ENCODE measurements around the gene GPX1. TPM values are rescaled to one million over a fixed set of nuclear protein-coding genes. Genes with fewer than 3 reads are reported as not detected.

GPX1 gene
- total and polyA plus RNA-seq, 2 of the 8 experiments (the other 6 are each of a cell fraction or from before 2014, with no cell fraction given), result 250 to 757 TPM

DNA sequence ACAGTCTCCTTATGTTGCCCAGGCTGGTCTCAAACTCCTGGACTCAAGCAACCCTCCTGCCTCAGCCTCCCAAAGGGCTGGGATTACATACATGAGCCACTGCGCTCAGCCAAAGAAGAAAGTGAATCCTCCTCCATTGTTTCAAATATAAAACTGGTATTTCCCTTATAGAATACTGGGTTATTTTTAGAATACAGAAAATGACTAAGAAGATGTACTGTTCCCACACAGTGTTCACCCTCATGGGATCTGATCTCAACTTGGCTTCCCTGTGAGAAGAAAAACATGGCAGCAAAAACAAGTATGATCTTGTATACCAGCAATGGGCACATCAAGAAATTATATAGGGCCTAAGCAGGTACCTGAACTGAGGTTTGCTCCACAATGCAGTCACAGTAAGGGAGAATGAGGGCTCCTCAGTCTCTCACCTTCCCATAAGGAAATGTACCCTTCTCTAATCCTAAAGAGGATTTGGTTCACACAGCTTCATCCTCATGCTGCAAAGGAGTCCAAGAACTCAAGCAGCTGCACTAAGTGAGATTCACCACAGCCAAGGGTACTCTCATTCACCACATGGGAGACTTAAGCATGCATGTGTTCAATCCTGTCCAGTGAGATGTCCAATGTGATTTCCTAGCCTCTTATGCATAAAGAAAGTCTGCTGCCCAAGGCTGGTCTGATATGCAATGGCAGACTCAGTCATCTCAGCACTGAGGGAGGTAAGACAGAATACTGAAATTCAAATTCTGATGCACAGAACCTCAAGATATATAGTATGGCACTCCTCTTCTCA is 44.1 kb downstream of the GPX1 start:
- H3K23me2 ChIP-seq (ENCODE audit: low read depth, low read length), result no peaks in the 10 kb centered on the region
- FAIRE-seq (no peak), DNase-seq (ENCODE audit: low read depth in 1 of 2, low spot score in 2 of 2) (no peak)
- no peak overlapping the region for H4K91ac ChIP-seq (replicated peaks; ENCODE audit: insufficient read length, low read length)
- H4K5ac ChIP-seq (ENCODE audit: insufficient read length, low read depth, low read length), result no peak overlapping the region
- no peak overlapping the region for H2BK15ac ChIP-seq (ENCODE audit: low read length)
- H3K4me3 ChIP-seq (ENCODE audit: extremely low read depth in 1 of 4, insufficient read depth in 2 of 4, low read depth in 3 of 4, low read length in 4 of 4), result no peak overlapping the region
- no peaks in the 10 kb centered on the region for H3K27me3 ChIP-seq (replicated peaks in 1 of 4; ENCODE audit: control insufficient read depth in 3 of 4, extremely low read depth in 1 of 4, insufficient read depth in 3 of 4, low read length in 3 of 4)
- 100% methylated on average over 1 of the region's 1 CpG; no CpG with 5 or more reads in 1 of the 2 experiments for WGBS, 2 experiments (ENCODE audit: extremely low coverage in 1 of 2, insufficient coverage in 1 of 2, insufficient read length in 1 of 2, insufficient replicate concordance in 2 of 2, low coverage in 1 of 2, low lambda C conversion rate in 2 of 2, missing lambda C conversion rate in 1 of 2)
- TF ChIP-seq NANOG (IDR thresholded peaks at IDR 0.05; ENCODE audit: insufficient read depth, low read depth, low read length, poor library complexity, severe bottlenecking), result no peak
- no peak for TF ChIP-seq TCF12 (IDR thresholded peaks at IDR 0.05; ENCODE audit: low read depth, low read length)
- TF ChIP-seq PHF8 (conservative IDR thresholded peaks at IDR 0.05; ENCODE audit: low read depth, low read length), result no peak
- TF ChIP-seq KDM4A (IDR thresholded peaks at IDR 0.05; ENCODE audit: low read depth, low read length, severe bottlenecking), result no peak
- no peak for TF ChIP-seq POU5F1 (IDR thresholded peaks at IDR 0.05; ENCODE audit: low read depth, low read length)
- no peak for TF ChIP-seq CTCF (IDR thresholded peaks at IDR 0.05; ENCODE audit: control extremely low read depth in 1 of 3, insufficient read depth in 1 of 3, low read depth in 1 of 3, low read length in 3 of 3)
- no peak overlapping the region for H2BK5ac ChIP-seq (ENCODE audit: low read depth, low read length)
- no peak overlapping the region for H2BK20ac ChIP-seq (ENCODE audit: low read length)
- H3K79me1 ChIP-seq (ENCODE audit: low read depth, low read length), result no peaks in the 10 kb centered on the region
- no peak overlapping the region for H3K27ac ChIP-seq (ENCODE audit: low read depth, low read length)
- H3K56ac ChIP-seq (replicated peaks; ENCODE audit: insufficient read length, low read depth, low read length), result no peak overlapping the region
- no peak overlapping the region for H3K23ac ChIP-seq (ENCODE audit: insufficient read length)
- no peaks in the 10 kb centered on the region for H3K79me2 ChIP-seq (ENCODE audit: control insufficient read depth in 1 of 2, insufficient read depth in 2 of 2, low read length in 2 of 2)
- no peak overlapping the region for H3K9ac ChIP-seq (replicated peaks in 1 of 4; ENCODE audit: extremely low read depth in 1 of 4, low read depth in 3 of 4, low read length in 3 of 4)
- no peak overlapping the region for H3K4ac ChIP-seq (replicated peaks; ENCODE audit: insufficient read length, low read depth, low read length)
- H2BK120ac ChIP-seq (replicated peaks; ENCODE audit: low read depth, low read length), result no peak overlapping the region
- no peaks in the 10 kb centered on the region for H3K9me3 ChIP-seq (ENCODE audit: insufficient read depth in 2 of 2, low read depth in 1 of 2, low read length in 1 of 2)
- no peak overlapping the region for H3K4me2 ChIP-seq (ENCODE audit: insufficient read depth in 1 of 2, low read depth in 2 of 2, low read length in 2 of 2)
- H2BK12ac ChIP-seq (ENCODE audit: low read depth, low read length), result no peak overlapping the region
- H4K8ac ChIP-seq (ENCODE audit: extremely low read depth, insufficient read depth, low read length), result no peak overlapping the region
- H2AK5ac ChIP-seq (ENCODE audit: low read depth, low read length), result no peak overlapping the region
- H3K18ac ChIP-seq (ENCODE audit: extremely low read depth, low read length), result no peak overlapping the region
- H3K4me1 ChIP-seq (replicated peaks in 1 of 4; ENCODE audit: control insufficient read depth in 3 of 4, insufficient read depth in 4 of 4, low read length in 3 of 4), result no peaks in the 10 kb centered on the region
- H3K14ac ChIP-seq (ENCODE audit: insufficient read length), result no peak overlapping the region
- POLR2A ChIA-PET (ENCODE audit: partially characterized antibody), result interaction anchor here (0.9 to 1.0 kb wide), 2 partner anchors 107 to 141 kb away, joined by 3 to 5 read pairs; no protein-coding TSS in a partner anchor
- no peak overlapping the region for H2AFZ ChIP-seq (ENCODE audit: low read length)
- CTCF ChIA-PET (ENCODE audit: partially characterized antibody), result interaction anchor here (0.7 to 1.4 kb wide), 2 partner anchors 11 to 13 kb away, joined by 3 read pairs; no protein-coding TSS in a partner anchor
- H4K20me1 ChIP-seq (replicated peaks in 1 of 2; ENCODE audit: control insufficient read depth in 1 of 2, insufficient read depth in 2 of 2, low read length in 2 of 2), result no peaks in the 10 kb centered on the region
- H3K36me3 ChIP-seq (ENCODE audit: control insufficient read depth in 2 of 4, insufficient read depth in 4 of 4, low read length in 3 of 4), result peaks cover 4 to 13% (median 10%) of the 10 kb centered on the region in 4 experiments; a peak in 7 of 8 replicates
